Fibroblast of upper back skin (primary cell): ENCODE data around the gene GSTA5.
"Not testable (repeated sequence)": the region's sequence is repeated elsewhere in the genome, so short reads cannot be mapped to it uniquely, and the experiment has no call there.

ENCODE experiments used
- DNase-seq: peaks from one replicate; pipeline ENCODE4 v3.0.0-alpha.2; 2013

Gene GSTA5

DNA sequence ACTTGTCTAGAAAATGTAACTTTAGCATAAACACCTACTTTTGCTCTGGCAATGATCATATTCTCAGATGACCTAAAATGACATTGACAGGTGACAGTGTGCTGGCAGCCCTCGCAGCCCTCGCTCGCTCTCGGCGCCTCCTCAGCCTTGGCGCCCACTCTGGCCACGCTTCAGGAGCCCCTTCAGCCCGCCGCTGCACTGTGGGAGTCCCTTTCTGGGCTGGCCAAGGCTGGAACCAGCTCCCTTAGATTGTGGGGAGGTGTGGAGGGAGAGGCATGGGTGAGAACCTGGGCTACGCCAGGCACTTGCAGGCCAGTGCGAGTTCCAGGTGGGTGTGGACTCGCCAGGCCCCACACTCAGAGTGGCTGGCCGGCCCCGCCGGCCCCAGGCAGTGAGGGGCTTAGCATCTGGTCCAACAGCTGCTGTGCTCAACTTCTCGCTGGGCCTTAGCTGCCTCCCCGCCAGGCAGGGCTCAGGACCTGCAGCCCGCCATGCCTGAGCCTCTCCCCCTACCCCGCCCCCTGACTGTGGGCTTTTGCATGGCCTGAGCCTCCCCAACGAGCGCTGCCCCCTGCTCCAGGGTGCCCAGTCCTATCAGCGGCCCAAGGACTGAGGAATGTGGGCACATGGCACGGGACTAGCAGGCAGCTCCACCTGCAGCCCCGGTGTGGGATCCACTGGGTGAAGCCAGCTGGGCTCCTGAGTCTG is 54.2 kb downstream of the GSTA5 start:
- no peak for DNase-seq

DNA sequence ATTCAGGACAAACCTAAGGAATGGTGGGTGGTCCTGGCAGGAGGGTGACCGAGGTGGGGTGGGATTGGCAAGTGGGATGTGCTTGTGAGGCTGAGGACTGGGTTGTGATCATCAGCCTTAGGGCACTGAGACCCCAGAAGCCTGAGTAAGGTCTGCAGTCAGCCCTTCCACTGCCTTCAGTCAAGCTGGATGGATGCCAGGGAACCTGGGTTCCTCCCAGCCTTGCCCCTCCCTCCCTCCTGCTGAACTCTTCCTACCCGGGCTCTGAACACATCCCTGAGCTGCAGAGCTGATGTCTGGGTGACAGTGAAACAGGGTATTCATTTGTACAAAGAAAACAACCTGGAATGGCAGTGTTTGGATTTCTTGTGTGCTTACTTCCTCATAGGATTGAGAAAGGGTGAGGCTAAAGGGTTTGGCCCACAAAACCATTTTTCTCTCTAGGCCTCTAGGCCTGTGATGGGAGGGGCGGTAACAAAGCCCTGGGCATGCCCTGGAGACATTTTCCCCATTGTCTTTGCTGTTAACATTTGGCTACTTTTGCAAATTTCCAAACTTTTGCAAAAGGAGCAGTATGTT is 57.8 kb downstream of the GSTA5 start:
- DNase-seq, result not testable (repeated sequence)

DNA sequence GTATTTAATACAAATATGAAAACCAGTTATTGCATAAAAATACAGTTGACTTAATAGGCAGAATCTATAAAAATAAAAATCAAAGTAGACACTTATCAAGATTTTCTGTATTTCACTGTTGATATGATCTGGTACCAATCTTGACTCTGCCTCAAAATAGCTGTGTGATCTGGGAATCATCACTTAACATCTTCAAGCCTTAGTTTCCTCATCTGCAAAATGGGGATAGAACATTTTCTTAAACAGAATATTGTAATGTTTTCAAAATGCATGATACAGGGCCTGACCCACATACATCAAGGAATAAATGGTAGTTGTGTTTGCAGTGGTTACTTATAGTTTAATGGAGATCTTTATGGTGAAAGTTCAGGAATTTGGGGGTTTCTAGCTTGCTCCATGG is 58.4 kb downstream of the GSTA5 start:
- DNase-seq, result not testable (repeated sequence)
